ENCODE data around the gene CFAP73. TPM values are rescaled to one million over a fixed set of nuclear protein-coding genes. Genes with fewer than 3 reads are reported as not detected.

The CFAP73 gene
- total RNA-seq, 4 donors from 2014 or later = not detected

DNA sequence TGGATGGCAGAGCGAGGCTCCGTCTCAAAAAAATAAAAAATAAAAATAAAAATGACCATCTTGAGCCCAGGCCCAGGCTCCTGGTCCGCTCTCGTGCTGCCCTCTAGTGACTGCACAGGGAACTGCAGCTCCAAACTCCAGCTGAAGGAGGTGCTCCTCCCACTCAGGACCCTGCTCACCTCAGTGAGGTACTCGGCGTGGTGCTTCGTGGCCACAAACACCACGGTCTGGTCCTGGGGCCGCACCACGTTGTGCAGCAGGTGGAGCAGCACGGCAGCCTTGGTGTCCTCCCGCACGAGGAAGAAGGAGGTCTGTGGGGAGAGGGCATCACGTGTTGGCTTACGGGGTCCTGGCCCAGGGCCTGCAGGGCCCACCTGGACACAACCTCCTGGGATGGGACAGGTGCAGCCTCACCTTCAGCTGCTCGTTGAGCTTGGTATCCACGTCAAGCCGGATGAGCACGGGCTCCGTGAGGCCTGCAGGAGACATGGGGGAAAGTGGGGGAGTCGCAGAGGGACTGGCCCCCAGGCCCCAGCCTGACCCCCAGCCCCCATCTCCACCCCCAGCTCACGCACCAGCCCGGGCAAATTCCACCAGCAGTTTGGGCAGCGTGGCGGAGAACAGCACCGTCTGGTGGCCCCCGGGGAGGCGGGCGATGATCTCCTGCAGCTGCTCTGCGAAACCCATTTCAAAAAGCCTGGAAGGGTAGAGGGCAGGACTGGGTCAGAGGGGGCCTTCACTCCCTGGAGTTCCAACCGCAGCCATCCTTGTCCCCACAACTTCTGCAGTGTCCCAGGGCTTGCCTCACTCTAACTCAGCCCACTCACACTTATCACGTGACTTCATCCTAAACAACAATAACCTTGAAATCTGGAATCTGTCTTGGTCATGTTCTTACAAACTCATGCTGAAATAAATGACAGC, 25.2 kb downstream of the CFAP73 start:
- intact Hi-C loops (cut with DNase I; ENCODE audit: low total_unique reads) (loop anchor here (5.0 kb wide), 1 partner anchor 127 kb away; no protein-coding TSS in a partner anchor), in situ Hi-C loops (cut with MboI; ENCODE audit: low sequenced_read_pairs in 4 of 4) (loop anchor here in 1 of 4 donors (25.0 kb wide), 1 partner anchor 138 kb away; no protein-coding TSS in a partner anchor)
- Histone ChIP-seq H3K27ac (no peak overlapping the region), H3K36me3 (peaks cover 0 to 97% of the 10 kb centered on the region in 2 donors), H3K9me3 (no peaks in the 10 kb centered on the region), H3K4me3 (no peak overlapping the region), H3K27me3 (no peaks in the 10 kb centered on the region), H3K4me1 (no peaks in the 10 kb centered on the region)
- DNase-seq (peak in 1 of 2 donors; percentile 38), ATAC-seq (peak in 1 of 2 donors; percentile 69)
- TF ChIP-seq POLR2A (IDR thresholded peaks at IDR 0.05) = no peak
- TF ChIP-seq, protein P1, sequence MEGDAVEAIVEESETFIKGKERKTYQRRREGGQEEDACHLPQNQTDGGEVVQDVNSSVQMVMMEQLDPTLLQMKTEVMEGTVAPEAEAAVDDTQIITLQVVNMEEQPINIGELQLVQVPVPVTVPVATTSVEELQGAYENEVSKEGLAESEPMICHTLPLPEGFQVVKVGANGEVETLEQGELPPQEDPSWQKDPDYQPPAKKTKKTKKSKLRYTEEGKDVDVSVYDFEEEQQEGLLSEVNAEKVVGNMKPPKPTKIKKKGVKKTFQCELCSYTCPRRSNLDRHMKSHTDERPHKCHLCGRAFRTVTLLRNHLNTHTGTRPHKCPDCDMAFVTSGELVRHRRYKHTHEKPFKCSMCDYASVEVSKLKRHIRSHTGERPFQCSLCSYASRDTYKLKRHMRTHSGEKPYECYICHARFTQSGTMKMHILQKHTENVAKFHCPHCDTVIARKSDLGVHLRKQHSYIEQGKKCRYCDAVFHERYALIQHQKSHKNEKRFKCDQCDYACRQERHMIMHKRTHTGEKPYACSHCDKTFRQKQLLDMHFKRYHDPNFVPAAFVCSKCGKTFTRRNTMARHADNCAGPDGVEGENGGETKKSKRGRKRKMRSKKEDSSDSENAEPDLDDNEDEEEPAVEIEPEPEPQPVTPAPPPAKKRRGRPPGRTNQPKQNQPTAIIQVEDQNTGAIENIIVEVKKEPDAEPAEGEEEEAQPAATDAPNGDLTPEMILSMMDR (IDR thresholded peaks at IDR 0.05 in 4 of 5, conservative IDR thresholded peaks at IDR 0.05 in 1 of 5) = peak; percentile 62 to 97 (median 86)

DNA sequence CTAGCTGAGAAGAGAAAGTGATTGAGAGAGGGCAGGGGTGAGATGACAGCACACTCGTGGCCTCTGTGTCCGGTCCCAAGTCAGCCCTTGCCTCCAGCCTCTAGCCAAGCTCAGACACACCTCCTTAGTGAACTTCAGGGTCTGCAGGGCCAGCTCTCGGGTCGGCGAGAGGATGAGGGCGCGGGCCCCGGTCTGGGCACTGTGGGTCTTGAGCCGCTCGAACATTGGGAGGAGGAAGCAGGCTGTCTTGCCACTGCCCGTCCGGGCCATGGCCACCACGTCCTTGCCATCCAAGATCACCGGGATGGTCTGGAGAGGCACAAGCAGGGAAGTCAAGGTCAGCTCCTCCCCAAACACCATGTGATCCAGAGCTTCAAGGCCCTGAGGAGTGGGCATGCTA, 29.5 kb downstream of the CFAP73 start:
- no peak for ATAC-seq
- Histone ChIP-seq H3K36me3 (peaks cover 0 to 68% of the 10 kb centered on the region in 2 donors), H3K4me3 (no peak overlapping the region), H3K9me3 (no peaks in the 10 kb centered on the region), H3K27ac (no peak overlapping the region), H3K4me1 (peaks cover 4 to 5% of the 10 kb centered on the region in 2 donors), H3K27me3 (no peaks in the 10 kb centered on the region)
- DNase-seq = no peak
- in situ Hi-C loops (cut with MboI; ENCODE audit: low sequenced_read_pairs in 4 of 4) = loop anchor here in 1 of 4 donors (25.0 kb wide), 1 partner anchor 133 kb away; no protein-coding TSS in a partner anchor
- intact Hi-C loops (cut with DNase I; ENCODE audit: low total_unique reads) = no loop called here
- TF ChIP-seq POLR2A (IDR thresholded peaks at IDR 0.05) = no peak
- TF ChIP-seq, protein P1 (IDR thresholded peaks at IDR 0.05 in 4 of 5, conservative IDR thresholded peaks at IDR 0.05 in 1 of 5) = no peak

DNA sequence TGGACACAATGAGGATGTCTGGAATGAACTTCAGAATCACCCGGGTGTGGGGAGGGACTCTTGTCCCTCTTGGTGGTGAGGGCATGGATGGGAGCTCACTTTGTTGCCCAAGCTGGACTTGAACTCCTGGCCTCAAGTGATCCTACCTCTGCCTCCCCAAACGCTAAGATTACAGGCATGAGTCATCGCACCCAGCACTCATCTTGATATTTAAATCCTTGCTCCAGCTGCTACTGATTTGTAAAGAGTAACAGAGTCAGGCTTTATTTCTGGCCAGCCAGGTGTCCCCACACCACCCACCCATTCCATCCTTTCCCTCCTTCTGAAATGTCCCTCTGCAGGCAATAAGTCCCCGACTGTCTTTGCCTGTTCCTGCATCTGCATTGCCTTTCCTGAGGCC, 30.8 kb downstream of the CFAP73 start:
- in situ Hi-C loops (cut with MboI; ENCODE audit: low sequenced_read_pairs in 4 of 4) (loop anchor here in 2 of 4 donors (10.0 to 25.0 kb wide), 2 partner anchors 132 to 154 kb away; partner anchors contain the start of gene SLC8B1 (in 1 of the 2)), intact Hi-C loops (cut with DNase I; ENCODE audit: low total_unique reads) (no loop called here)
- DNase-seq = peak in 1 of 2 donors; percentile 39
- Histone ChIP-seq H3K27me3 (no peaks in the 10 kb centered on the region), H3K4me1 (peaks cover 9 to 11% of the 10 kb centered on the region in 2 donors), H3K36me3 (peaks cover 0 to 55% of the 10 kb centered on the region in 2 donors), H3K9me3 (no peaks in the 10 kb centered on the region), H3K4me3 (no peak overlapping the region), H3K27ac (no peak overlapping the region)
- TF ChIP-seq, protein P1 (IDR thresholded peaks at IDR 0.05 in 4 of 5, conservative IDR thresholded peaks at IDR 0.05 in 1 of 5) = no peak
- no peak for ATAC-seq

DNA sequence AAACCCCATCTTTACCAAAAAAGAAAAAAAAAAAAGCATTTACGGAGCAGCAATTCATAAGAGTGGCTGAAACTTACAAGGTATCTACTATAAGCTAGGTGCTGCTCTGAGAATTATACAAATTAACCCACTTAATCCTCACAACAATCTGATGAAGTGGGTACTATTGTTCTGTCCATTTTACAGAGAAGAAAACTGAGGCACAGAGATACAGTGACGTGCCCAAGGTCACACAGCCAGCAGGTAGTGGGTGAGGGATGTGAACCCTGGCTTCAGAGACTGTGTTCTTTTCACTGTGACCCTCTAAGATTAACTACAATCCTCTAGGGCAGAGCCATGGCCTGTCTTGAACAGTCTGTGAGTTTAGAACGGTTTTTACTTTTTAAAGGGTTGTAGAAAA, 32.5 kb downstream of the CFAP73 start:
- H3K9me3 ChIP-seq = no peaks in the 10 kb centered on the region
- in situ Hi-C loops (cut with MboI; ENCODE audit: low sequenced_read_pairs in 4 of 4) = loop anchor here in 2 of 4 donors (10.0 to 25.0 kb wide), 2 partner anchors 130 to 153 kb away; partner anchors contain the start of gene SLC8B1 (in 1 of the 2)
- ATAC-seq (no peak), DNase-seq (no peak)
- TF ChIP-seq, protein P1 (IDR thresholded peaks at IDR 0.05 in 4 of 5, conservative IDR thresholded peaks at IDR 0.05 in 1 of 5) = no peak
- no peak for TF ChIP-seq POLR2A (IDR thresholded peaks at IDR 0.05)
- H3K27ac ChIP-seq = no peak overlapping the region
- H3K36me3 ChIP-seq = peaks cover 0 to 43% of the 10 kb centered on the region in 2 donors
- intact Hi-C loops (cut with DNase I; ENCODE audit: low total_unique reads) = no loop called here
- H3K4me3 ChIP-seq = no peak overlapping the region
- peaks cover 20 to 23% of the 10 kb centered on the region in 2 donors for H3K4me1 ChIP-seq
- H3K27me3 ChIP-seq = no peaks in the 10 kb centered on the region
